GM19035 (cell line): ENCODE data around the gene ZNF493.

ENCODE experiments used
- ATAC-seq: cut with Tn5 transposase; IDR thresholded peaks from one replicate; pipeline ENCODE4 v1.9.1; 2021; ENCODE audit not compliant: unreplicated experiment

ZNF493 gene

DNA sequence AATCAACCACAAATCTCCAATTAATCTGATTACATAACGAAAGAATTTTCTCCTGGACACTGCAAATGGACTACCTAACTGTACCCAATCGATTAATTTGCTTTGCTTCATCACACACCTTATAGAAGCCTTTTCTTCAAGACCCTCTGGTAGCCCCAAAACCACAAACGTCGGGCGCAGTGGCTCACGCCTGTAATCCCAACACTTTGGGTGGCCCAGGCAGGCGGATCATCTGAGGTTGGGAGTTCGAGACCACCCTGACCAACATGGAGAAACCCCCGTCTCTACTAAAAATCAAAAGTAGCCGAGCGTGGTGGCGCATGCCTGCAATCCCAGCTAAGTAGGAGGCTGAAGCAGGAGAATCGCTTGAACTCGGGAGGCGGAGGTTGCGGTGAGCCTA lies 65.6 kb downstream of the ZNF493 start:
- ATAC-seq: no peak

DNA sequence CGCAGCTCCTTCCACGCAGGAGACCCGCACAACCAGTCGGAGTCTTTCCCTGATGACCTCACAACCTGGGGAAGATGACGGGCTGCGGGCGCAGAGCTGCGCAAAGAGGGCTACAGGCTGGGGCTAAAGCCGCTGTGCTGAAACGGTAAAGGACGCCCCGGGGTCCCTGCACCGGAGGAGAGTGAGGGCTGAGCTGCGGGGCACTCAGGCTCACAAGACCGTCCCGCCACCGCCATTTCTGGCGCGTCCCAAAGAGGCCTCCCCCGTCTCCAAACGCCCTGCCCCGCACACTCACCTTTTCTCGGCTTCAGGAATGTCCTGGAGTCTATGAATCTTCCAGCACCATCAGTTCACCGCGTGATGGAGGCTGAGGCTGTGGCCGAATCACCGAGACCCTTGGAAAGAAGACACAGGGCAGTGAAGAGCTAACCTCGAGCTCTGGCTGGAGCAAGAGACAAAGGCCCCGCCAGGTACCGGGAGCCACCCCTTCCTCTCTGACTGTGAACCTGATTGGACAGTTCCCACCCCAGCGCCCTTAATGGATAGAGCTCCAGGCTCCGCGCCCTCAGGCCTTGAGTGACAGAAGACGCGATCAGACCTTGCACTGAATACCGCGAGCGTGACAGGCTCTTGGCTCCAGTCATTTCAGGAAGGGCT lies 66.6 kb downstream of the ZNF493 start:
- ATAC-seq: no peak

DNA sequence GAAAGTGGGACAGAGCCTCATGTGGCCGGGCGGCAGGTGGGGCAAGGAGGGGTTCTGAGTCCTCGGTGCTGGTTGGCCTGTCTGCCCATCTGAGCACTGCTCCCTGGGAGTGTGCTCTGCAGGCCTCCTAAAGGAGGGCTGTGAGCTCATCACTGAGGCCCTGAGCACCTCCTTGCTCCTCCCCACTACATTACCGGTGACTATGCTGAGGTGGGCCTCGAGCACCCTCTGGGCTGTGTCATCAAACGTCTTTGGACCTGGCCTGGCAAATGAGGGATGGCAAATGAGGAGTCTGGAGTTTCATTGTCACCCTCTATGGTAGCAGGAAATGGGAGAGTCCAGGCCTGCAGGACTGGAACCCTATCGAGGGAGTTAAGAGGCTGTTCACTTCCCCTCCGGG lies 69.7 kb downstream of the ZNF493 start:
- no peak for ATAC-seq

DNA sequence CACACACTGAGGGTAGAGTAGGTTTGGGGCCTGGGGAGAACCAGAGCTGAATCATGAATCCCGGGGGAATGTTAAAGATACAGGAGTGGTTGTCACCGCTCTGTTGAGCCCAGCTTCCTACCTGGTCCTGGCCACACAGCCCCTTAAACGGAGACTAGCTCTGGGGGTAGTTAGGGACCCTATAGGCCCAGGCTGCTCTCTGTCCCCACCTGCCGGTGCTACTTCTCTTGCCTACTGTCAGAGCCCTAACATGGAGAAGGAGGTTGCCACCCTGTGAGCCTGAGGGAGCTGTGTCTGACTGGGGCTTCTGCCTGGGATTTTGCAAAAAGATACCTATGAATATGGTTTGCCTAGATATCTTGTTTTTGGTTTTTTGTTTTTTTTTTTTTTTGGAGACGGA lies 71.9 kb downstream of the ZNF493 start:
- ATAC-seq: no peak

DNA sequence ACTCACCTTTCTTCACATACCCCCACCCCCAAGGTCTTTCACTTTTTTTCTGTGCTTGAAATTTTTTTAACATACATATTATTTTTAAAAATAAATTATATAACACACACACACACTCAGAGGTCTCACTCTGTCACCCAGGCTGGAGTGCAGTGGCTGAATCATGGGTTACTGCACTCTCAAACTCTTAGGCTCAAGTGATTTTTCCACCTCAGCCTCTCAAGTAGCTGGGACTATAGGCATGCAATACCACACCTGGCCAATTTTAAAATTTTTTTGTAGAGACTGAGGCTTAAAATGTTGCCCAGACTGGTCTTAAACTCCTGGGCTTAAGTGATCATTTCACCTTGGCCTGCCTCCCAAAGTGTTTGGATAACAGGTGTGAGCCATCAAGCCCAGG lies 75.6 kb downstream of the ZNF493 start:
- no peak for ATAC-seq

DNA sequence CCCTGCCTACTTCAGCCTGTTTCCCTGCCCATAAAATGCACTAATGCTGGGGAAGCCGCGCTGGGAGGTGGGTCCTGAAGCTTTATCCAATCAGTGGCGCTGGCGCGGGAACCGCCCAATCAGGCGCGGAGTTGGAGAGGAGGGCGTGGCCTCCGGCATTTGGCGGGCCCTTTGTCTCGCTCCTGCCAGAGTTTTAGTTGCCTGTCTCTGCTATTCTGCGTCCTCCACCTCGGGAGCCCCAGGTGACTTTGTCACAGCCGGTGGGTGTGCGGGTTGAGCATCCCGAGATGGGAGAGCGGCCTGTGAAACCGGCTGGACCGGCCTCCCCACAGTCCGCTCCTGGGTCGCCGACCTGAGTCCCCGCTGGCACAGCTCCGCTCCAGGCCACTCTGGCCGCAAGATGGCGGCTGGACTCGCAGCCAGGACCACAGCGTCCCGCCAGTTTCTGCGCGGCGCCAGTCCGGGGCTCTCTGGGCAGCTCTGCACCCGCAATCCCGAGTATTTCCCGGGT lies 77.8 kb downstream of the ZNF493 start:
- ATAC-seq: no peak
